ENCODE results near the gene SYT15B. TPM values are rescaled to one million over a fixed set of nuclear protein-coding genes. Genes with fewer than 3 reads are reported as not detected.
"Not testable (repeated sequence)": the region's sequence is repeated elsewhere in the genome, so short reads cannot be mapped to it uniquely, and the experiment has no call there.

SYT15B gene
- total RNA-seq (ENCODE audit: low replicate concordance): 0.24 and 0.58 TPM in 2 replicates
- long read RNA-seq: 0 reads

DNA sequence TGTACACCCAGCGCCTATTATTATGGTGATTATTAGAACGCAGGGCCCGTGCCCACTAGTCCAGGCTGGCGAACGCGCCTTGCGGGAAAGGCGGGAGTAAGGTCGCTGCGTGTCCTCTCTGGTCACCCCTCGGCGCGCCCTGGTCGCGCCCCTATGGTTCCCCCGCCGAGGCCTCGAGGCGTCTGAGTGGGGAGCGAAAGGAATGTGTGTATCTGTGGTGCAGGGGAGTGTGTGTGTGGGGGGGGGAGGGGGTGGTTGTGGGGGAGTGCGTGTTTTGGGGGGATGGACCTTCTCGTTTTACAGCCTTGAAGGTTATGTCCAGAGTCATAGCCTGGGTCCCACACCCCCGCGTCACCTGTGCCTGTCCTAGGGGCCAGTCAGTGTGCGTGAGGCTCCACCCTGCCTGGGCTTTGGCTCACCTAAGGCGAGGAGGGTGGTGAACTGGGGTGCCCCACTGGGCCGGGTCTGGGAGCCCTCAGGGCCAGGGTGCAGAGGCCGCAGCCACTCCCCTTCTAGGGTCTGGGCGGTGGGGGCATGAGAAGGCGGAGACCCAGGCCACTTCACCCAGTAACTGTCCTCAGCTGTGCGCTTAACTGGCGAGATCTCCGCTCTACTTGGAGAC lies at the start of gene SYT15B:
TSS of gene SYT15B (minus strand) at position 39 of the 622 bp plus-strand sequence. CDS start 952 bp downstream, outside the sequence.
- not testable (repeated sequence) for DNase-seq (ENCODE audit: extremely low spot score, unreplicated experiment); H3K27me3 Mint-ChIP-seq; H3K4me1 Mint-ChIP-seq (ENCODE audit: unreplicated experiment); H3K27ac Mint-ChIP-seq; H3K9me3 Mint-ChIP-seq; H3K4me3 Mint-ChIP-seq; H3K36me3 Mint-ChIP-seq

DNA sequence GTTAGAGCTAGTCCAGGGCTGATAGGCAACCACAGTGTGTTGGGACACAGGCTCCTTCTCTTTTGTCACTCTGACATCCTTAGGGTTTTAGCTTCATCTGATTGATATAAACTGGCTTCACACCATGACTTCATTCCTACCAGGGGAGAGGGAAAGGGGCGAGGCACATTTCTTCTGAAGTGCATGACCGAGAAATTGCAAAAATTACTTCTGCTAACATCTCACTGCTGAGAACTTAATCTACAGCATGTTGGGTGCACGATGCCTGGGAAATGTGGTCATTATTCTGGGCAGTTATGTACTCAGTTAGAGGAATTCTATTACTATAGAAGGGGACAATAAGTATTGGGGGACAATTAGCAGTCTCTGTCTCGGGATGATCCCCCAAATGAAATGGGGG lies 16.2 kb upstream of the SYT15B start:
- not testable (repeated sequence) for H3K27me3 Mint-ChIP-seq; H3K27ac Mint-ChIP-seq; H3K9me3 Mint-ChIP-seq; H3K36me3 Mint-ChIP-seq; H3K4me3 Mint-ChIP-seq; H3K4me1 Mint-ChIP-seq (ENCODE audit: unreplicated experiment); DNase-seq (ENCODE audit: extremely low spot score, unreplicated experiment)

DNA sequence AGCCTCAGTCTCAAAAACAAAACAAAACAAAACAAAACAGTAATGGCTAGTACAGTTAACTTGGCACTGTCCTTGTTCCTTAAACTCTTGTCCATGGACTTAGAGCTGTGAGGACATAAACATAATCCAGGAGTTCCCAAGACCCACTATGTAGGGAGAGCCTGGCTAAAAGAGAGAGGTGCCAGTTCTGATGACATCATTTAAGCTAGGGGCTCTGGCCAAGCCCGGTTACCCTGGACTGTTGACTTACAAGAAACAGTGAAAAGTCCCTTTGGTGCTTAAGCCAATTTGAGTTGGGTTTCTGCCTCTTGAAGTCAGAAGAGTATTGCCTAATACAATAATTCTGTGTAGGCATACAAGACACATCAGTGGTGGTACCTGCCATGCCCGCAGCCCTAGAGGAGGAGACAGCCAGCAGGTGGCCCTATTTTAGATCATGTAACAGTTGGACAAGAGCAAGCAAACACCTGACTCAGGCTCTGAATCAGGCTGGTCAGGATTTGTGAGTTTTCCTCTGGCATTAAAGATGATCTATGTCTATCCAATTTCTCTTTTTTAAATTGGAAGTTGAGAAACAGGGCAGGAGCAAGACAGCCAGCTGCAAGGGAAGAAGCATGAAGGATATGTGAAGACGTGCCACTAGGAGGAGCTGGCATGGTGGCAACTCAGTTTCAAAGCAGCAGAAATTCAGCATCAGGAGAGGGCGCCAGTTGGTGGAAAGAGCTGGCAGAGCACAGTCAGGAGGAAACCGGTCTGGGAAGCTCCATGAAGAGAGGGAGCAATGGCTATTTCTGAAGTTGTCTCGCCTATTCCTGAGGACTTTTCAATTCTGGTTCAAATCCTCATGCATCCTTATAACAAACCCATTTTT lies 12.2 kb upstream of the SYT15B start:
- not testable (repeated sequence) for DNase-seq (ENCODE audit: extremely low spot score, unreplicated experiment); H3K9me3 Mint-ChIP-seq; H3K27ac Mint-ChIP-seq; H3K27me3 Mint-ChIP-seq; H3K4me1 Mint-ChIP-seq (ENCODE audit: unreplicated experiment); H3K36me3 Mint-ChIP-seq; H3K4me3 Mint-ChIP-seq
- TF ChIP-seq, protein P1, sequence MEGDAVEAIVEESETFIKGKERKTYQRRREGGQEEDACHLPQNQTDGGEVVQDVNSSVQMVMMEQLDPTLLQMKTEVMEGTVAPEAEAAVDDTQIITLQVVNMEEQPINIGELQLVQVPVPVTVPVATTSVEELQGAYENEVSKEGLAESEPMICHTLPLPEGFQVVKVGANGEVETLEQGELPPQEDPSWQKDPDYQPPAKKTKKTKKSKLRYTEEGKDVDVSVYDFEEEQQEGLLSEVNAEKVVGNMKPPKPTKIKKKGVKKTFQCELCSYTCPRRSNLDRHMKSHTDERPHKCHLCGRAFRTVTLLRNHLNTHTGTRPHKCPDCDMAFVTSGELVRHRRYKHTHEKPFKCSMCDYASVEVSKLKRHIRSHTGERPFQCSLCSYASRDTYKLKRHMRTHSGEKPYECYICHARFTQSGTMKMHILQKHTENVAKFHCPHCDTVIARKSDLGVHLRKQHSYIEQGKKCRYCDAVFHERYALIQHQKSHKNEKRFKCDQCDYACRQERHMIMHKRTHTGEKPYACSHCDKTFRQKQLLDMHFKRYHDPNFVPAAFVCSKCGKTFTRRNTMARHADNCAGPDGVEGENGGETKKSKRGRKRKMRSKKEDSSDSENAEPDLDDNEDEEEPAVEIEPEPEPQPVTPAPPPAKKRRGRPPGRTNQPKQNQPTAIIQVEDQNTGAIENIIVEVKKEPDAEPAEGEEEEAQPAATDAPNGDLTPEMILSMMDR (conservative IDR thresholded peaks at IDR 0.05): peak; percentile 61

DNA sequence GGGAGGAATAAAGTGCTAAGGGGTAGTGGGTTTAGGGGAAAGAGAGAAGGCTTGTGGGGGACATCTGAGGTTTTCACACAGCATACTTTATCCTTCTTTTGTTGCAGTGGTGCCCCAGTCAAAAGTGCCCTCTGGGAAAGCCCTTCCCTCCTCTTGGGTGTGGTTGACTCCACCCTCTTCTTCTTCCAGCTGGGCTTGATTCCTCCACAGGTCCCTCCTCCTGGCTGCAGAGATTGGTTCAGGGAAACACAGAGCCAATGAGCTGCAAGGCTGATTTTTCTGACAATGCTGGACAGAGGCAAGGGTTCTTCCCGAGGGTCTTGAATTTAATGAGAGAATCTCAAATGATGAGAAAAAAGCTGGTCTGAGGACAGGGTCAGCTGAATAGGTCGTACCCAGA lies 7.4 kb upstream of the SYT15B start:
- not testable (repeated sequence) for DNase-seq (ENCODE audit: extremely low spot score, unreplicated experiment)

DNA sequence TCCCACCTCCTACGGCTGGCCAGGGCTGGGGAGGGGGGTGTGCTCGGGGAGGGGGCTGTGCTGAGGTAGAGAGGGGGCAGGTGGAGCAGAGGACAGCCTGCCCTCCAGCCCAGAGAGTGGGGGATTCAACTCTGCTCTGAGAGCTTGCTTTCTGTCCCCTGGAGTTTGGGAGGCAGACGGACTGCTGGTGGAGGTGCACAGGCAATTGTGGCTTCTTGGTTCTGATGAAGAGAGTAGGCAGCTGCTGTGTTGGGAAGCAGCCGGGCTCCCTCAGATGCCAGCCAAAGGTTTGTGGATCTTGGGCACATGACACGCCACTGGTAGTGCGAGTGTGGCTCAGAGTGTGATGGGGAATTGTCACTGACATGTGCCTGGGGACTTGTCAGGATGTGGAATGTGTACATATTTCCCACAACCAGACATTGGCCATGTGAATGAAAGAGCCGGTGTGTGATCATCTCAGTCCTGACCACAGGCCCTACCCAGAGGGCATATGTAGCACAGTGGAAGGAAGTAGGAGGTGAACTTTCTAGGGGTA lies 5.3 kb upstream of the SYT15B start:
- not testable (repeated sequence) for DNase-seq (ENCODE audit: extremely low spot score, unreplicated experiment); H3K4me1 Mint-ChIP-seq (ENCODE audit: unreplicated experiment); H3K36me3 Mint-ChIP-seq; H3K4me3 Mint-ChIP-seq; H3K9me3 Mint-ChIP-seq; H3K27me3 Mint-ChIP-seq; H3K27ac Mint-ChIP-seq

More for the DNA sequence above, 7.4 kb upstream of the SYT15B start:
- not testable (repeated sequence) for H3K27ac Mint-ChIP-seq; H3K4me1 Mint-ChIP-seq (ENCODE audit: unreplicated experiment); H3K4me3 Mint-ChIP-seq; H3K27me3 Mint-ChIP-seq; H3K36me3 Mint-ChIP-seq; H3K9me3 Mint-ChIP-seq

DNA sequence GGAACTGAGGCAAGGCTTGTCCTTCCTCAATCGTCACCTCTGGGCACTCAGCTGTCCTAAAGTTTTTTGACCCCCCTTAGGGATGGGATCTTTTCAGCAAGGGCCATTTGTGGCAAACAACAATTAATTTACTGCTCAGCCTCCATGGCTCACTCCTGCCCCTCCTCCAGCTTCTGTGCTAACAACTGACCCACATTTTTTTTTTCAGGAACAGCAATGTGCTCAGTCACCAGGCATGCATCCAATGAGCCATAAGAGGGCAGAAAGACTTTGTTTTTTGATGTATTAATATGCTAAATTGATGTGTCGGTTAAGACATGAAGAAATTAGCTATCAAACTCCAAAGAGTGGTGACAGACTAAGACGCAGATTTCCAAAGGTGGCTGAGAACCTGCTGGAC lies 4.7 kb upstream of the SYT15B start:
- not testable (repeated sequence) for DNase-seq (ENCODE audit: extremely low spot score, unreplicated experiment); H3K9me3 Mint-ChIP-seq; H3K27ac Mint-ChIP-seq; H3K4me3 Mint-ChIP-seq; H3K27me3 Mint-ChIP-seq; H3K36me3 Mint-ChIP-seq; H3K4me1 Mint-ChIP-seq (ENCODE audit: unreplicated experiment)

DNA sequence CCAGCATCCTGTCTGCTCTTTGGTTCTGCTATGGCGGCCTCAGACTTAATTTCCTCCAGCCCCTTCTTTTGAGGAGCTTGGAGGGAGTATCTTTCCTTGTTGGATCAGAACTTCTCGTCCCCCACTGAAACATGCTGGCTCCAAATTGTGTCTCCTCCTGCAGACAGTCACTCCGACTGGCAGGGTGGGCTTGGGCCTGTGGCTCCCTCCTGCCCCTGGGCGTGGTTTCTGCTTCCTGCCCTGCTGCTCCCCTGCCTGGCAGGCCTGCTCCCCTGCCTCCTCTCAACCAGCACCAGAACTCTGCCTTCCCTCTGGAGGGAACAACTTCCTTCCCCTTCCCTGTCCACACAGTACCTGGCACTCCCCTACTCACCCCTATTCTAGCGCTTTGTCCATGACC lies 3.8 kb upstream of the SYT15B start:
- H3K36me3 Mint-ChIP-seq; DNase-seq (ENCODE audit: extremely low spot score, unreplicated experiment); H3K4me3 Mint-ChIP-seq; H3K4me1 Mint-ChIP-seq (ENCODE audit: unreplicated experiment); H3K9me3 Mint-ChIP-seq; H3K27me3 Mint-ChIP-seq; H3K27ac Mint-ChIP-seq: not testable (repeated sequence)

DNA sequence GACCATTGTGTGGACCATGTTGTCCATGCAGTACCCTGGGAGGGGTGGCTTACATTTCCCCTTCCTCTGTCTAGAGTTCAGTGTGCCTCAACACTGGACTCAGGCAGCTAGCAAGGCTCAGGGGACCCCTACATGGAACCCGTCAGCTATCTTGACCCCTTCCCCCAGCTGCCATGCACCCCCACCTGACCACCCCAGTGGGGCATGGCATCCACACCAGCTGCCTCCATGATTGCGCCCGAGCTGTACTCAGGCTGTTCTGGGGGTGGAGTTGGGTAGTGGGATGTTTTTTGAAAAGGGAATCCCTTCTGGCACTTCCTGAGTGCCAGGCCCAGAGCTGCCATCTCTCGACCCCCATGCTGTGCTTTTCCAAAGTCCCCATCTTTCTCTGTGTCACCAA lies 1.8 kb upstream of the SYT15B start:
- not testable (repeated sequence) for H3K4me1 Mint-ChIP-seq (ENCODE audit: unreplicated experiment); H3K27ac Mint-ChIP-seq; H3K36me3 Mint-ChIP-seq; H3K4me3 Mint-ChIP-seq; H3K27me3 Mint-ChIP-seq; DNase-seq (ENCODE audit: extremely low spot score, unreplicated experiment); H3K9me3 Mint-ChIP-seq

DNA sequence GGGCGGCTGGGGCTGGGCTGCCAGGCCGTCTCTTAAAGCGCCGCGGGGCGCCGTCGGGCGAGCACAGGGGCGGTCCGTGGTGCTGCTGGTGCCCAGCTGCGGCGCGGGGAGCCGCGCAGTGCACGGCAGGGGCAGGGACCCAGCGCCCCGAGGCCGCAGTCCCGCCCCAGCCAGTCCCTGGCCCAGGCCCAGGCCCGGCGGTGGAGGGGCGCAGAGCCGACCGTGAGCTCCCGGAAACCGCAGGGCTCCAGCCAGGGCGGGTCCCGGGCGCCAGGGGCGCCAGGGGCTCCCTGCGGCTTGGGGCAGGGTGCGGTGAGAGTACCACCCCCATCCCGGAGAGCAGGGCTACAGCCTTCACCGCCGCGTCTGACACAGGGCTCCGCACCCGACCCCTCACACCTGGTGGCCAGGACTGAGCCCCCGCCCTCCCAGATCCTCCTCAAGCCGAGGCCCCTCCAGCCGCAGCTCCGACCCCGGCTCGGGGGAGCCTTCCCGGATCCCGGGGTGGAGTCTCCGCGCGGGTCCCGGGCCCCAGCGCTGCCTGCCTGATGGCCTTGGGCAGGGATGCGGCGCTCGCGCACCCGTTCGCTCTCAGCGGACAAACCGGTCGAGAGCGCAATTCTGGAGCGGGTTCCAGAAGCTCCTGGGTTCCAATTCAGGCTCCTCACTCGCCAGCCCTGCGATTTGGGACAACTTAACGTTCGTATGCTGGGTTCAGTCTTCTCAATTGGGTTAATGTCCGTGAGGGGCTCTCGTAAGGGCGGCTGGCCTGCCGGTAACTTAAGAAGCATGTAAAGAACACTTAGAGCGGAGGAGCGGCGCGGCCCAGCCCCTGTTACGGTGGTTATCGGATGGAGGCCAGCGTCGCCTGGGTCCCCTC lies 478 bp downstream of the SYT15B start:
- not testable (repeated sequence) for H3K27me3 Mint-ChIP-seq; H3K27ac Mint-ChIP-seq; H3K36me3 Mint-ChIP-seq; DNase-seq (ENCODE audit: extremely low spot score, unreplicated experiment); H3K4me1 Mint-ChIP-seq (ENCODE audit: unreplicated experiment); H3K9me3 Mint-ChIP-seq; H3K4me3 Mint-ChIP-seq

DNA sequence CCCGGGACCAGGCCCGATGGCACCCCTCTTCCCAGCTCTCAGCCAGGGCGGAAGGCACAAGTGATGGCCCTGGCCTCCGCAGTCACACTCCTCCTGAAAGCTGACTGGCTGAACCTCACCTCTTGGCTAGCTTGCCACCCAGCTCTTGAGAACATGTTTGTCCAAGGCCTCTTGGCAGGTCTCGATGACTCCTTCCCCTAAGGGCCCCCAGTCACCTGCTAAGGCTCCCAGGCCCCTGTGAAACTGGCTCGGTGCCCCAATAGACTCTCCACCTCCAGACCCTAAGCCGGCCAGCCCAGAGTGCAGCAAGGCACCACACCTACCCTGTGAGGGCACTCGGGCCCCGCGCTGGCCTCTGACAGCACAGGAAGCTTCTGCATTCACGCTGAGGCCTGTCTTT lies 4.5 kb downstream of the SYT15B start:
- not testable (repeated sequence) for H3K4me3 Mint-ChIP-seq; DNase-seq (ENCODE audit: extremely low spot score, unreplicated experiment); H3K27ac Mint-ChIP-seq; H3K4me1 Mint-ChIP-seq (ENCODE audit: unreplicated experiment); H3K9me3 Mint-ChIP-seq; H3K36me3 Mint-ChIP-seq; H3K27me3 Mint-ChIP-seq

DNA sequence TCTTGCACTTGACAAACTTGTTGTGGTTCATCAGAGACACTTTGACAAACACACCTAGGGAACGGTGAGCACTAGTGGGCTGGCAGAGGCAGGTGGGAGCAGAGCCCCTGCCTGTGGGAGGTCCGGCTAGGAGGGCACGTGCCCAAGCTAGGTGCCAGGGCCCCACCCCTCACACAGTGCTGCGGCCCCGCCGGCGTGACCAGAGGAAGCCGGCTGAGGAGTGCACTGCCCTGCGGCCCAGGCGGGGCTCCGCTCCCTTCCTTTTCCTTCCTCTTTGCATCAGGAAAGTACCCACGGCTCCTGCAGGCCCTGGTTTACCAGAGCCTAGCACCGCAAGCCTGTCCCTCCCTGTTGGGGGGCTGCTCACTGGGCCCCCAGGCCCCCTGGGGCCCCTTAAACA lies 7.2 kb downstream of the SYT15B start:
- H3K36me3 Mint-ChIP-seq; DNase-seq (ENCODE audit: extremely low spot score, unreplicated experiment): not testable (repeated sequence)

DNA sequence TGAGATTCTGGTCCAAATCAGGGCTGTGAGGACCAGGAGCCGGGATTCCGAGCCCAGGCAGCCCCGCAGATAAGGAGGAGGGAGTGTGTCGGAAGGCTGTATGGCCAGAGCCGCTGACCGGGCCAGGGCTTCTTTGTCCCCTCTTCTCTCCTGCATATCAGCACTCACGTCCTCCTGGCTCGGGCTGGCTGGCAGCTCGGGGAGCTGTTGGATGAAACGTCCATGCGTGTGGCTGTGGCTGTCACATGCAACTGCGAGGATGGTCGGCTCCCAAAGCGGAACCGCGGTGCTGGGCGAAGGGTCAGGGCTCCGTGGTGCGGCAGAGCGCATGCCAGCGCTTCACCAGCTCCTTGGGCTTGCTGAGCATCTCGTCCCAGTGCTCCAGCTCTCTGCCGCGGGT lies 9.5 kb downstream of the SYT15B start:
- not testable (repeated sequence) for DNase-seq (ENCODE audit: extremely low spot score, unreplicated experiment); H3K36me3 Mint-ChIP-seq; H3K4me3 Mint-ChIP-seq; H3K4me1 Mint-ChIP-seq (ENCODE audit: unreplicated experiment); H3K27ac Mint-ChIP-seq; H3K9me3 Mint-ChIP-seq; H3K27me3 Mint-ChIP-seq

More for the DNA sequence above, 7.2 kb downstream of the SYT15B start:
- not testable (repeated sequence) for H3K4me3 Mint-ChIP-seq; H3K27me3 Mint-ChIP-seq; H3K9me3 Mint-ChIP-seq; H3K4me1 Mint-ChIP-seq (ENCODE audit: unreplicated experiment); H3K27ac Mint-ChIP-seq

All from type B pancreatic cell (in vitro differentiated cells).